HFF-Myc (cell line): Measurements from ENCODE around the gene UBE2D1.

Experiments
- DNase-seq: peaks from one replicate; pipeline ENCODE4 v3.0.0-alpha.2; 2011; ENCODE audit warnings: low read depth; ENCODE audit errors: extremely low read depth
- H3K4me3 ChIP-seq: replicated peaks from 2 replicates; pipeline ENCODE4 v1.5.1; 2011; ENCODE audit warnings: low read depth, mild to moderate bottlenecking, control low read depth, low read length
- CTCF ChIP-seq: IDR thresholded peaks from 2 replicates; pipeline ENCODE4 v1.5.1; 2012; ENCODE audit warnings: mild to moderate bottlenecking, low read depth, low read length, control low read depth; ENCODE audit errors: missing control alignments

The UBE2D1 gene

DNA sequence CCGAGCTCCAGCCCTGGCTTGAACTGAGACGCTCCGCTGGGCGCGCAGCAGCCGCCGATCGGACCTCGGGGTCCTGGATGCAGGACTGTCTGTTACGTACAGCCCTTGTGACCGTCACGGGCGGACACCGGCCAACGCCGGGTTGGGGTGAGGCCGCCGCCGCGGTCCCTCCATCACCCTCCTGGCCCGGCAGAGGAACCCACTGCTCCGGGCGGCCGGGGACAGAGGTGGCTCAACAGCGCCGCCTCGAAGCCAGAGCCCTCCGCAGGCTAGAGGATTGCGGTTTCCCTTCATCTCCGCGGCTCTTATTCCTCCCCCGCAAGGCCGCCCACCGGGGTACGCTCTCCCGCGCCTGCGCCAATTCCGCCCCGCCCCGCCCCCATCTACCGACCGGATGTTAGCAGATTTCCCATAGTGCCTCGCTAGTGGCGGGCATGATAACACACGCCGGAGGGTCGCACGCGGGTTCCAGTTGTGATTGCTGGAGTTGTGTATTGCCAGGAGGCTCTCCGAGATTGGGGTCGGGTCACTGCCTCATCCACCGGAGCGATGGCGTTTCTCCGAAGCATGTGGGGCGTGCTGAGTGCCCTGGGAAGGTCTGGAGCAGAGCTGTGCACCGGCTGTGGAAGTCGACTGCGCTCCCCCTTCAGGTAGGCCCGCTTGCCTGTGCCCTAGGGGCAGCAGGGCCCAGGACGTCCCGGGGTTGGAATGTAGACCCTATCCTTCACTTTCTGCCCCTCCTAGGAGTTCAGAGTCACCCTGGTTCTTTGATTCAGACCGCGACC is 50.4 kb downstream of the UBE2D1 start, which contains the start of gene TFAM:
Gene TFAM (plus strand): TSS at position 412 of the 785 bp plus-strand sequence. CDS start 138 bp downstream, at position 550.
- H3K4me3 ChIP-seq = peak within 1 kb of the TSS; percentile 96
- peak; percentile 61 for TF ChIP-seq CTCF
- peak; percentile 78 for DNase-seq

DNA sequence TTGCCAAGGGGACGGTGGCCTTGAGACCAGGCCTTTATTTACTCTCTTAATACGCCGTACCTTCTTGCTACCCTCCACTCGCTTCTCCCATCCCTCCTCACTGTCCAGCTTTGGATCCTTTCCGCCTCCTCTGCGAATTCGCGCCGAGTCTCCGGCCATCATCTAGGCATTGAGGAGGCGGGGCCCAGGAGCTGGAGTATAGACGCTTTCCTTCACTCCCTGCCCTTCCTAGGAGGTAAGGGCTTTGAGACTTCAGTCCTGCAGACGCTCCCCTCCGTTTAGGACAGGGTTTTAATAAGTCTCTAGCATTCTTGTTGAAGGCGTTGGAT is 50.9 kb downstream of the UBE2D1 start:
- TF ChIP-seq CTCF = no peak
- peak overlapping the region; percentile 96 for H3K4me3 ChIP-seq
- DNase-seq = no peak

DNA sequence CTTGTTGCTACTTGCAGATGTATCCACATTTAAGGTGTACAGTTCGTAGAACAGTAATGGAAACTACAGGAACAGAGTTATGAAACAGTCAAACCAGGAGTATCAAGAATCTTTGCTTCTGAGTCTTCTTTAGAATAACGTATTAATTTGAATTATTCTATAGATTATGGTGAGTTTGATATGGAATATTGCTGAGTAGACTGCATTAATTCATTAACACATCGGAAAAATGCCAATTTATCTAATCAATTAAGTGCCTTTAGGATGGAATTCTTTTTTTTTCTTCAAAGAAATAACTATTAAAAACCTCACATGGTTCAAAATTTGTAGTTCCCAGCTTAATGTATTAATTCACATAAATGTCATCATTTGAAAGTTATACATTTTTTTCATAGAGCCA is 54.2 kb downstream of the UBE2D1 start:
- no peak overlapping the region for H3K4me3 ChIP-seq
- no peak for TF ChIP-seq CTCF
- no peak for DNase-seq

DNA sequence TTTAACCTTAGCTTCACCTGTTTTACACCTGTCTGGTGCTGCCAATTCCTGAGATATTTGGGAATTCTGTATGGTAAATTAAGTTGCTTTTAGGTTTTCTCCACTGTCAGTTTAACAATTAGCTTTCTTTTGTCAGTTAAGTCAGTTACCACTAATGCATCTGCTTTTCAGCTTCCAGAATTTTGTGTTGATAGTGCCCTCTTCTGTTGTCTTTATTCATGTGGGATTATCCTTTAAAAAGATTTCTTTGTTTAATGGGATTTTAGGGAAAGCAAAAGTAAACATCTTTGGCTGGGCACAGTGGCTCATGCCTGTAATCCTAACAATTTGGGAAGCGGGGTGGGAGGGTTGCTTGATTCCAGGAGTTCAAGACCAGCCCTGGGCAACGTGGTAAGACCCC is 58.5 kb downstream of the UBE2D1 start:
- H3K4me3 ChIP-seq = no peak overlapping the region
- no peak for DNase-seq
- TF ChIP-seq CTCF = no peak

DNA sequence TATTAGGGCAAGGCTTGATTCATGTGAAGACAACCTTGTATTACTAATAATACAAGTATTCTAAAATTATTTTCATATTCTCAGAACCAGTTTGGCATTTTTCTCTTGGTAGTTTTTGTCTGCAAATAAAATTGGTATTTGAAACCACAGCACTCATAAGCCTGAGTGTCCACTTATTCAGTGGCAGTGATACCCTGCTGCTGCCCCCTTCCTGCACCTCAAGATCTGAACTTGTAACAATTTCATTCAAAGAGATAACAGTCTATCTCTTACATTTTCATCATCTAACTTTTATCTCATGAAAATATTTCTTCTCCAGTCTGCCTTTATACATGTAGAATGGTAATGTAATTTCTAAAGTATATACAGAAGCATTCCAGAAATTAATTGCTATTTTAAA is 59.7 kb downstream of the UBE2D1 start:
- no peak for TF ChIP-seq CTCF
- no peak overlapping the region for H3K4me3 ChIP-seq
- no peak for DNase-seq

DNA sequence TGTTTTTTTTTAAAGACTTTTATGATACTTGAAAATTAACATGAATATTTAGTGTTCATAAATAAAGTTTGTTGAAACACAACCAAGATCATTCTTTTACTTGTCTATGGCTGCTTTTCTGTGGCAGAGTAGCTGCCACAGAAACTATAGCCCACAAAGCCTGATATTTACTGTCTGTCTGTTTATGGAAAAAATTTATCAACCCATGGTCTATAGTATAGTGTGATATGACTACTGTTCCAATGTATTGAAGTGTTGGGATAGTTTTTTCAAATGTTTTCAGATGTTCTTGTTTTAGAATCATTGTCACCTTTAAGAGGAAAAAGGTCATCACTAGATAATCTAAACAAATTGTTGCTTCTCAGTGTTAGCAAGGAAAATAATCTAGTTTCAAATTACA is 61.3 kb downstream of the UBE2D1 start:
- DNase-seq = no peak
- no peak for TF ChIP-seq CTCF
- H3K4me3 ChIP-seq = no peak overlapping the region

- DNase-seq = no peak
- H3K4me3 ChIP-seq = no peak overlapping the region
- TF ChIP-seq CTCF = no peak
Measured at GRCh38 chr10:58397830-58398229, 63.0 kb downstream of the UBE2D1 start.
